Measurements from ENCODE around the gene IGF1R. TPM values are rescaled to one million over a fixed set of nuclear protein-coding genes. Genes with fewer than 3 reads are reported as not detected.

Gene IGF1R
- total RNA-seq, 2 donors from 2014 or later: 35.0 to 37.0 TPM

GRCh38 chr15:98654790-98655360 lies 6.5 kb downstream of the IGF1R start:
- Histone ChIP-seq H3K9ac (ENCODE audit: low read depth in 2 of 2, low read length in 2 of 2) (no peak overlapping the region), H3K27me3 (no peaks in the 10 kb centered on the region), H3K9me3 (no peaks in the 10 kb centered on the region), H3K4me1 (peaks cover 3% of the 10 kb centered on the region), H3K27ac (no peak overlapping the region), H3K36me3 (no peaks in the 10 kb centered on the region), H3K4me3 (no peak overlapping the region)
- TF ChIP-seq CTCF (IDR thresholded peaks at IDR 0.05): no peak
- intact Hi-C loops (cut with DNase I): loop anchor here (10.0 kb wide), 1 partner anchor 410 kb away; no protein-coding TSS in a partner anchor
- DNase-seq: no peak

- DNase-seq: no peak
- H3K36me3 ChIP-seq: no peaks in the 10 kb centered on the region
- TF ChIP-seq CTCF (IDR thresholded peaks at IDR 0.05): no peak
- no peak overlapping the region for H3K4me3 ChIP-seq
- no peaks in the 10 kb centered on the region for H3K27me3 ChIP-seq
- peaks cover 3% of the 10 kb centered on the region for H3K4me1 ChIP-seq
- H3K9me3 ChIP-seq: no peaks in the 10 kb centered on the region
- H3K27ac ChIP-seq: no peak overlapping the region
- intact Hi-C loops (cut with DNase I): loop anchor here (10.0 kb wide), 1 partner anchor 409 kb away; no protein-coding TSS in a partner anchor
- H3K9ac ChIP-seq (ENCODE audit: low read depth in 2 of 2, low read length in 2 of 2): no peak overlapping the region
Measured at GRCh38 chr15:98655732-98656131, 7.4 kb downstream of the IGF1R start.

GRCh38 chr15:98657721-98658120 lies 9.4 kb downstream of the IGF1R start:
- Histone ChIP-seq H3K9me3 (no peaks in the 10 kb centered on the region), H3K4me1 (peaks cover 3% of the 10 kb centered on the region), H3K9ac (ENCODE audit: low read depth in 2 of 2, low read length in 2 of 2) (no peak overlapping the region), H3K36me3 (no peaks in the 10 kb centered on the region), H3K4me3 (no peak overlapping the region), H3K27ac (no peak overlapping the region), H3K27me3 (no peaks in the 10 kb centered on the region)
- intact Hi-C loops (cut with DNase I): loop anchor here (2.0 to 10.0 kb wide), 2 partner anchors 139 to 407 kb away; no protein-coding TSS in a partner anchor
- no peak for DNase-seq
- TF ChIP-seq CTCF (IDR thresholded peaks at IDR 0.05): no peak

- Histone ChIP-seq H3K4me3 (no peak overlapping the region), H3K27ac (no peak overlapping the region), H3K27me3 (no peaks in the 10 kb centered on the region), H3K36me3 (no peaks in the 10 kb centered on the region), H3K9me3 (no peaks in the 10 kb centered on the region), H3K9ac (ENCODE audit: low read depth in 2 of 2, low read length in 2 of 2) (no peak overlapping the region), H3K4me1 (peaks cover 3% of the 10 kb centered on the region)
- peak; percentile 81 for TF ChIP-seq CTCF (IDR thresholded peaks at IDR 0.05)
- intact Hi-C loops (cut with DNase I): loop anchor here (2.0 to 10.0 kb wide), 2 partner anchors 140 to 406 kb away; no protein-coding TSS in a partner anchor
- peak; percentile 54 for DNase-seq
Measured at GRCh38 chr15:98658831-98659699, 10.7 kb downstream of the IGF1R start.

GRCh38 chr15:98660055-98660454 lies 11.7 kb downstream of the IGF1R start:
- no peak for DNase-seq
- peaks cover 3% of the 10 kb centered on the region for H3K4me1 ChIP-seq
- H3K4me3 ChIP-seq: no peak overlapping the region
- H3K9me3 ChIP-seq: no peaks in the 10 kb centered on the region
- intact Hi-C loops (cut with DNase I): loop anchor here (10.0 kb wide), 1 partner anchor 115 kb away; no protein-coding TSS in a partner anchor
- H3K9ac ChIP-seq (ENCODE audit: low read depth in 2 of 2, low read length in 2 of 2): no peak overlapping the region
- no peak overlapping the region for H3K27ac ChIP-seq
- H3K27me3 ChIP-seq: no peaks in the 10 kb centered on the region
- H3K36me3 ChIP-seq: no peaks in the 10 kb centered on the region
- TF ChIP-seq CTCF (IDR thresholded peaks at IDR 0.05): no peak

Measured in colonic mucosa (tissue), 4 donors.